SK-N-SH (cell line): Measurements from ENCODE around the gene ANKDD1A. TPM values are rescaled to one million over a fixed set of nuclear protein-coding genes. Genes with fewer than 3 reads are reported as not detected.

Experiments
- CTCF ChIA-PET: fragments of 300-600, 350-600 bp; formaldehyde crosslinking; extraction: SDS; loops from one replicate; lab custom pipeline; 2021; lab: Yijun Ruan, JAX
- POLR2A ChIA-PET: fragments of 350-600 bp; sonication (Branson Sonifier 250); formaldehyde crosslinking; extraction: SDS; loops from one replicate; lab custom pipeline; 2020; ENCODE audit warnings: antibody characterized with exemption, inconsistent platforms; lab: Yijun Ruan, JAX
- DNase-seq: peaks from one replicate; pipeline ENCODE4 v3.0.0; 2012
- H2AFZ ChIP-seq: fragments of 200-600 bp; sonication (generic); 2 replicates; pipeline ENCODE4 v1.8.1; 2016; ENCODE audit warnings: antibody characterized with exemption, mild to moderate bottlenecking, low read depth
- H3F3A ChIP-seq: fragments of 200-600 bp; sonication (generic); replicated peaks from 2 replicates; pipeline ENCODE3; 2016; ENCODE audit warnings: antibody characterized with exemption, mild to moderate bottlenecking; ENCODE audit not compliant: insufficient read depth
- H3K27ac ChIP-seq, 2 experiments: fragments of 200-500 bp in 1 of 2; fragments of 200-600 bp in 1 of 2; sonication (Bioruptor generic) in 1 of 2; sonication (generic), shearing (Covaris generic) in 1 of 2; 2 replicates each; pipeline versions ENCODE4 v1.5.1 to v1.6.1; 2014 to 2016; ENCODE audit warnings: low read depth in 2 of 2, inconsistent platforms in 1 of 2, low read length in 1 of 2, mild to moderate bottlenecking in 1 of 2, mixed read lengths in 1 of 2
- H3K27me3 ChIP-seq: fragments of 200-600 bp; sonication (generic), shearing (Covaris generic); 2 replicates; pipeline ENCODE4 v1.6.1; 2016; ENCODE audit warnings: mixed run types; ENCODE audit not compliant: insufficient read depth
- H3K36me3 ChIP-seq, 2 experiments: fragments of 200-500 bp in 1 of 2; fragments of 200-600 bp in 1 of 2; sonication (Bioruptor generic) in 1 of 2; sonication (generic) in 1 of 2; replicated peaks in 1 of 2; 2 replicates each; pipeline versions ENCODE3 to v1.5.1; 2014 to 2016; ENCODE audit warnings: low read length in 1 of 2, mild to moderate bottlenecking in 1 of 2; ENCODE audit not compliant: insufficient read depth in 2 of 2, control insufficient read depth in 1 of 2
- H3K4me1 ChIP-seq, 2 experiments: fragments of 200-500 bp in 1 of 2; fragments of 200-600 bp in 1 of 2; sonication (Bioruptor generic) in 1 of 2; sonication (generic), shearing (Covaris generic) in 1 of 2; 2 replicates each; pipeline versions ENCODE4 v1.5.1 to v1.6.1; 2014 to 2016; ENCODE audit warnings: low read depth in 1 of 2, low read length in 1 of 2, mixed run types in 1 of 2; ENCODE audit not compliant: insufficient read depth in 2 of 2, control insufficient read depth in 1 of 2
- H3K4me2 ChIP-seq: fragments of 200-600 bp; sonication (generic), shearing (Covaris generic); 2 replicates; pipeline ENCODE4 v1.6.1; 2017; ENCODE audit warnings: mixed run types
- H3K4me3 ChIP-seq, 2 experiments: fragments of 200-500 bp in 1 of 2; fragments of 200-600 bp in 1 of 2; sonication (Bioruptor generic) in 1 of 2; sonication (generic), shearing (Covaris generic) in 1 of 2; 2 replicates each; pipeline versions ENCODE4 v1.5.1 to v1.8.1; 2014 to 2016; ENCODE audit warnings: low read depth in 2 of 2, inconsistent platforms in 1 of 2, low read length in 1 of 2, mild to moderate bottlenecking in 1 of 2, mixed read lengths in 1 of 2, moderate library complexity in 1 of 2
- H3K79me2 ChIP-seq: fragments of 200-600 bp; sonication (generic); 2 replicates; pipeline ENCODE4 v1.8.1; 2017; ENCODE audit warnings: mild to moderate bottlenecking; ENCODE audit not compliant: insufficient read depth
- H3K9ac ChIP-seq: fragments of 200-600 bp; sonication (generic); 2 replicates; pipeline ENCODE4 v1.6.1; 2017; ENCODE audit warnings: mixed run types
- H3K9me2 ChIP-seq: fragments of 200-600 bp; sonication (generic); 2 replicates; pipeline ENCODE4 v1.6.1; 2017; ENCODE audit warnings: mixed run types
- H3K9me3 ChIP-seq: fragments of 200-600 bp; sonication (generic); 2 replicates; pipeline ENCODE4 v1.6.1; 2017; ENCODE audit warnings: mixed run types, mild to moderate bottlenecking, moderate library complexity
- H4K20me1 ChIP-seq: fragments of 200-600 bp; sonication (generic); 2 replicates; pipeline ENCODE4 v1.6.1; 2017; ENCODE audit warnings: mild to moderate bottlenecking, mixed run types; ENCODE audit not compliant: insufficient read depth
- CHD2 ChIP-seq: fragments of 150-350 bp; IDR thresholded peaks from 2 replicates; pipeline ENCODE4 v1.6.1; 2018; ENCODE audit warnings: low read length; ENCODE audit not compliant: partially characterized antibody
- FOXM1 ChIP-seq: IDR thresholded peaks from 2 replicates; pipeline ENCODE4 v1.4.0; 2012; ENCODE audit warnings: low read depth, mild to moderate bottlenecking
- GATA2 ChIP-seq: sonication (generic); formaldehyde crosslinking; IDR thresholded peaks from 2 replicates; pipeline ENCODE4 v1.5.0; 2020; ENCODE audit warnings: mild to moderate bottlenecking, missing genetic modification reagents
- RAD21 ChIP-seq: IDR thresholded peaks from 2 replicates; pipeline ENCODE4 v1.6.1; 2012; ENCODE audit warnings: mild to moderate bottlenecking, low read length
- TEAD4 ChIP-seq: IDR thresholded peaks from 2 replicates; pipeline ENCODE4 v1.4.0; 2012; ENCODE audit warnings: mild to moderate bottlenecking, borderline replicate concordance; ENCODE audit not compliant: insufficient read depth
- WGBS: methylation state at CpG from one replicate; pipeline ENCODE4 v1.1.6; 2017; ENCODE audit warnings: low lambda C conversion rate; 5-methylcytosine and 5-hydroxymethylcytosine counted together
- polyA plus RNA-seq, 3 experiments: library from polyadenylated mRNA; depleted of rRNA; stranded (reverse); fragments of >200 nt; gene quantifications; 2 replicates each; pipeline ENCODE4 v1.2.3, GENCODE V29; 2012
- TF ChIP-seq, protein P1 (sequence below): IDR thresholded peaks from 2 replicates; pipeline ENCODE4 v1.4.0; 2012; ENCODE audit warnings: low read depth, borderline replicate concordance
- TF ChIP-seq, protein P2 (sequence below): fragments of 150-350 bp; IDR thresholded peaks from 2 replicates; pipeline ENCODE4 v1.6.1; 2017; ENCODE audit warnings: antibody characterized with exemption, low read length, low read depth, borderline replicate concordance
- TF ChIP-seq, protein P3 (sequence below): fragments of 200-600 bp; sonication (generic); IDR thresholded peaks from 2 replicates; pipeline ENCODE4 v1.6.1; 2017; ENCODE audit warnings: antibody characterized with exemption, mild to moderate bottlenecking, moderate library complexity

Gene ANKDD1A
- polyA plus RNA-seq, 1 of the 3 experiments (the other 2 are of a cell fraction): 8.6 TPM

DNA sequence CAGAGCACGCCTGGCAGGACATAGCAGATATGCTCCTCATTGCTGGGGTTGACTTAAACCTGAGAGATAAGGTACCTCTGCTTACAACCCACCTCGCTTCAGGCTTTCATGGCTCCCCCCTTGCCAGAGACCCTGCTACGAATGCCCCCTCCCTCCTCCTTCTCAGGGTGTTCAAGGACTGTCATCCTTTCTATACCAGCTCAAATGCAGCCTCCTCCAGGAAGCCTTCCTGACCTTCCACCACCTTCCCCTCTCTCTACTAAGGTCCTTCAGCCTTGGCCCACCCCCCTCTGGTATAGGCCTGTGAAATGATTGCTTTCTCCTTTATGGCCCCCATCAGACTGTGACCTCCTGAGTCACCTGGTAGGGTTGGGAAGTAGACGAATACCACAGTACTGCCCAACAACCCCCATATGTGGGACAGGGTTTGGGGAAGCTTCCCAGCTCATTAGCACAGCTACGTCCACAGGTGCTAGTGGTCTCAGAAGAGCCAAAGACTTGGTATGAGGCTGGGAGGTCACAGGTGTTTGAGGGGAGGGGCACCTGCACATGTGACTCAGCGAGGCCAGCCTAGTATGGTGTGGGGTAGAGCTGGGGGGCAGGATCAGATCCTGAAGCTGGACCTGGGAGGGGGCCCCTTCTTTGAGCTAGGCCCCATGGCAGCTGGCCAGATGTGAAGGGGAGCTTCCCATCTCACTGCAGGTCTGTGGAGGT, 32.0 kb downstream of the ANKDD1A start:
- no peaks in the 10 kb centered on the region for H4K20me1 ChIP-seq
- no peak overlapping the region for H3K9ac ChIP-seq
- no peaks in the 10 kb centered on the region for H3K27me3 ChIP-seq
- DNase-seq: no peak
- H3K9me3 ChIP-seq: no peaks in the 10 kb centered on the region
- no peak overlapping the region for H2AFZ ChIP-seq
- no peaks in the 10 kb centered on the region for H3K4me1 ChIP-seq
- no peak for TF ChIP-seq TEAD4
- no peak for TF ChIP-seq RAD21
- no peak for TF ChIP-seq CHD2
- TF ChIP-seq, protein P1, sequence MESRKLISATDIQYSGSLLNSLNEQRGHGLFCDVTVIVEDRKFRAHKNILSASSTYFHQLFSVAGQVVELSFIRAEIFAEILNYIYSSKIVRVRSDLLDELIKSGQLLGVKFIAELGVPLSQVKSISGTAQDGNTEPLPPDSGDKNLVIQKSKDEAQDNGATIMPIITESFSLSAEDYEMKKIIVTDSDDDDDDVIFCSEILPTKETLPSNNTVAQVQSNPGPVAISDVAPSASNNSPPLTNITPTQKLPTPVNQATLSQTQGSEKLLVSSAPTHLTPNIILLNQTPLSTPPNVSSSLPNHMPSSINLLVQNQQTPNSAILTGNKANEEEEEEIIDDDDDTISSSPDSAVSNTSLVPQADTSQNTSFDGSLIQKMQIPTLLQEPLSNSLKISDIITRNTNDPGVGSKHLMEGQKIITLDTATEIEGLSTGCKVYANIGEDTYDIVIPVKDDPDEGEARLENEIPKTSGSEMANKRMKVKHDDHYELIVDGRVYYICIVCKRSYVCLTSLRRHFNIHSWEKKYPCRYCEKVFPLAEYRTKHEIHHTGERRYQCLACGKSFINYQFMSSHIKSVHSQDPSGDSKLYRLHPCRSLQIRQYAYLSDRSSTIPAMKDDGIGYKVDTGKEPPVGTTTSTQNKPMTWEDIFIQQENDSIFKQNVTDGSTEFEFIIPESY: no peak
- TF ChIP-seq, protein P2, sequence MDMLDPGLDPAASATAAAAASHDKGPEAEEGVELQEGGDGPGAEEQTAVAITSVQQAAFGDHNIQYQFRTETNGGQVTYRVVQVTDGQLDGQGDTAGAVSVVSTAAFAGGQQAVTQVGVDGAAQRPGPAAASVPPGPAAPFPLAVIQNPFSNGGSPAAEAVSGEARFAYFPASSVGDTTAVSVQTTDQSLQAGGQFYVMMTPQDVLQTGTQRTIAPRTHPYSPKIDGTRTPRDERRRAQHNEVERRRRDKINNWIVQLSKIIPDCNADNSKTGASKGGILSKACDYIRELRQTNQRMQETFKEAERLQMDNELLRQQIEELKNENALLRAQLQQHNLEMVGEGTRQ: no peak
- peaks cover 10% of the 10 kb centered on the region for H3F3A ChIP-seq
- H3K36me3 ChIP-seq: no peaks in the 10 kb centered on the region
- ChIA-PET POLR2A (no interaction called here), CTCF (interaction anchor here (0.7 kb wide), 1 partner anchor 215 kb away, joined by 3 read pairs; no protein-coding TSS in a partner anchor)
- no peaks in the 10 kb centered on the region for H3K9me2 ChIP-seq
- H3K4me2 ChIP-seq: no peak overlapping the region
- no peak overlapping the region for H3K4me3 ChIP-seq
- no peaks in the 10 kb centered on the region for H3K79me2 ChIP-seq
- 84% methylated on average over 6 of the region's 6 CpGs for WGBS
- H3K27ac ChIP-seq: no peak overlapping the region; a peak in 1 of 4 replicates

DNA sequence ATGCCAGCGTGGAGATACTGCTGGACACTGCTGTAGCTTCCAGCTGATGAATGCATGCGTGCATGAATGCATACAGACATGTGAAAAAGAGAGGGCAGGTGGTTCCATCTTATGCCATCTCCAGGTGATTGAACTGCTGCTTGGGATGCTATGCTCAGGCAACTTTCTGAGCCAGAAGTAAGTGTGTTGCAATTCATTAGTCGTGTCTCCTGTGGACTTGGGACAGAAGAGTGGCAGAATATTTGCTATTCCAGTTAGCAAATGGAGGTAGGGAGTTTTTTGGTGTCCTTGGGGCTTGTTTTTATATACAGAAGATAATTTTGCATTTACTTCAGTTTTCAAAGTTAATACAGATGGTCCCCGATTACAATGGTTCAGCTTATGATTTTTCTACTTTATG, 33.3 kb downstream of the ANKDD1A start:
- Histone ChIP-seq H3F3A (peaks cover 11% of the 10 kb centered on the region), H3K27ac (no peak overlapping the region), H3K9me2 (no peaks in the 10 kb centered on the region), H3K4me1 (no peaks in the 10 kb centered on the region), H3K79me2 (no peaks in the 10 kb centered on the region), H3K4me3 (no peak overlapping the region), H4K20me1 (no peaks in the 10 kb centered on the region), H3K9me3 (no peaks in the 10 kb centered on the region), H2AFZ (no peak overlapping the region), H3K36me3 (no peaks in the 10 kb centered on the region), H3K9ac (no peak overlapping the region), H3K4me2 (no peak overlapping the region), H3K27me3 (no peaks in the 10 kb centered on the region)
- ChIA-PET POLR2A (interaction anchor here (1.1 kb wide), 1 partner anchor 15 kb away, joined by 3 read pairs; no protein-coding TSS in a partner anchor), CTCF (no interaction called here)
- 71% methylated on average over 4 of the region's 4 CpGs for WGBS
- TF ChIP-seq, protein P3, sequence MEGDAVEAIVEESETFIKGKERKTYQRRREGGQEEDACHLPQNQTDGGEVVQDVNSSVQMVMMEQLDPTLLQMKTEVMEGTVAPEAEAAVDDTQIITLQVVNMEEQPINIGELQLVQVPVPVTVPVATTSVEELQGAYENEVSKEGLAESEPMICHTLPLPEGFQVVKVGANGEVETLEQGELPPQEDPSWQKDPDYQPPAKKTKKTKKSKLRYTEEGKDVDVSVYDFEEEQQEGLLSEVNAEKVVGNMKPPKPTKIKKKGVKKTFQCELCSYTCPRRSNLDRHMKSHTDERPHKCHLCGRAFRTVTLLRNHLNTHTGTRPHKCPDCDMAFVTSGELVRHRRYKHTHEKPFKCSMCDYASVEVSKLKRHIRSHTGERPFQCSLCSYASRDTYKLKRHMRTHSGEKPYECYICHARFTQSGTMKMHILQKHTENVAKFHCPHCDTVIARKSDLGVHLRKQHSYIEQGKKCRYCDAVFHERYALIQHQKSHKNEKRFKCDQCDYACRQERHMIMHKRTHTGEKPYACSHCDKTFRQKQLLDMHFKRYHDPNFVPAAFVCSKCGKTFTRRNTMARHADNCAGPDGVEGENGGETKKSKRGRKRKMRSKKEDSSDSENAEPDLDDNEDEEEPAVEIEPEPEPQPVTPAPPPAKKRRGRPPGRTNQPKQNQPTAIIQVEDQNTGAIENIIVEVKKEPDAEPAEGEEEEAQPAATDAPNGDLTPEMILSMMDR: no peak
- TF ChIP-seq FOXM1 (no peak), GATA2 (no peak)
- DNase-seq: no peak
